ENCODE measurements around the gene MLF2.

DNA sequence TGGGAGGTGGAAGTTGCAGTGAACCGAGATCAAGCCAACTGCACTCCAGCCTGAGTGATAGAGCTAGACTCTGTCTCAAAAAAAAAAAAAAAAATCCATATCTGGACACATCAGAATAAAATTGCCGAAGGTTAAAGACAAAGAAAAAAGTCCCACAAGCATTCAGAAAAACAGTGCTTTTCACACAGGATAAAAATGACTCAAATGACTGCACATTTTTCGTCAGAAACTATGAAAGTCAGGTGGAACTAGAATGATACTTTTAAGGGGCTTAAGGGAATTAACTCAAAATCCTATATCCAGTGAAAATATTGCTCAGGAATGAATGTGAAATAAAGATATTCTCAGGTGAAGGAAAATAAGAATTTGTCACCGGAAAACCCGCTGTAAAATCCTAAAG is 16.2 kb downstream of the MLF2 start:
- TF ChIP-seq, protein P1, sequence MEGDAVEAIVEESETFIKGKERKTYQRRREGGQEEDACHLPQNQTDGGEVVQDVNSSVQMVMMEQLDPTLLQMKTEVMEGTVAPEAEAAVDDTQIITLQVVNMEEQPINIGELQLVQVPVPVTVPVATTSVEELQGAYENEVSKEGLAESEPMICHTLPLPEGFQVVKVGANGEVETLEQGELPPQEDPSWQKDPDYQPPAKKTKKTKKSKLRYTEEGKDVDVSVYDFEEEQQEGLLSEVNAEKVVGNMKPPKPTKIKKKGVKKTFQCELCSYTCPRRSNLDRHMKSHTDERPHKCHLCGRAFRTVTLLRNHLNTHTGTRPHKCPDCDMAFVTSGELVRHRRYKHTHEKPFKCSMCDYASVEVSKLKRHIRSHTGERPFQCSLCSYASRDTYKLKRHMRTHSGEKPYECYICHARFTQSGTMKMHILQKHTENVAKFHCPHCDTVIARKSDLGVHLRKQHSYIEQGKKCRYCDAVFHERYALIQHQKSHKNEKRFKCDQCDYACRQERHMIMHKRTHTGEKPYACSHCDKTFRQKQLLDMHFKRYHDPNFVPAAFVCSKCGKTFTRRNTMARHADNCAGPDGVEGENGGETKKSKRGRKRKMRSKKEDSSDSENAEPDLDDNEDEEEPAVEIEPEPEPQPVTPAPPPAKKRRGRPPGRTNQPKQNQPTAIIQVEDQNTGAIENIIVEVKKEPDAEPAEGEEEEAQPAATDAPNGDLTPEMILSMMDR (conservative IDR thresholded peaks at IDR 0.05; ENCODE audit: low read length): no peak
- TF ChIP-seq EZH2phosphoT487 (IDR thresholded peaks at IDR 0.05; ENCODE audit: borderline replicate concordance, low read depth, low read length): no peak

Measured in OCI-LY7 (cell line).